Activated CD8-positive, alpha-beta T cell treated with anti-CD3 and anti-CD28 coated beads for 36 hours (primary cell): Measurements from ENCODE around the gene JAKMIP2. TPM values are rescaled to one million over a fixed set of nuclear protein-coding genes. Genes with fewer than 3 reads are reported as not detected.

Experiments
- ATAC-seq: fragments of 200-7000 bp; cut with Tn5 transposase; one replicate; pipeline ENCODE4 v1.10.0; 2021; ENCODE audit warnings: mild to moderate bottlenecking, moderate library complexity
- CTCF ChIA-PET: fragments of 350-600 bp; sonication (Branson Sonifier 250); formaldehyde crosslinking; loops from one replicate; lab custom pipeline; 2021; ENCODE audit warnings: antibody characterized with exemption; lab: Charles Lee
- POLR2A ChIA-PET: fragments of 350-600 bp; sonication (Branson Sonifier 250); formaldehyde crosslinking; loops from one replicate; lab custom pipeline; 2021; ENCODE audit warnings: antibody characterized with exemption; lab: Charles Lee
- DNase-seq: peaks from one replicate; pipeline ENCODE4 v3.0.0-alpha.2; 2020
- H3K27ac Mint-ChIP-seq: one replicate; pipeline ENCODE4 v1.8.0; 2021; ENCODE audit warnings: mild to moderate bottlenecking, mixed read lengths
- H3K27me3 Mint-ChIP-seq: one replicate; pipeline ENCODE4 v1.8.0; 2021; ENCODE audit warnings: mixed read lengths
- H3K36me3 Mint-ChIP-seq: one replicate; pipeline ENCODE4 v1.8.0; 2021; ENCODE audit warnings: low read depth, mixed read lengths
- H3K4me1 Mint-ChIP-seq: one replicate; pipeline ENCODE4 v1.8.0; 2021; ENCODE audit warnings: low read depth, mixed read lengths
- H3K4me3 Mint-ChIP-seq: one replicate; pipeline ENCODE4 v1.8.0; 2021; ENCODE audit warnings: mild to moderate bottlenecking, moderate library complexity, mixed read lengths
- H3K9me3 Mint-ChIP-seq: one replicate; pipeline ENCODE4 v1.8.0; 2021; ENCODE audit warnings: mixed read lengths
- intact Hi-C: fragments of 100-400 bp; cut with micrococcal nuclease; formaldehyde crosslinking; loops from one replicate; pipeline ENCODE4 v1.10.0; 2022
- total RNA-seq, 2 experiments: library from RNA; stranded (reverse); gene quantifications; one replicate each; pipeline ENCODE4 v1.2.3, GENCODE V29; 2021
- TF ChIP-seq, protein P1 (sequence below): fragments of 200-600 bp; IDR thresholded peaks from one replicate; pipeline ENCODE4 v1.8.0; 2022; ENCODE audit warnings: antibody characterized with exemption, mild to moderate bottlenecking

JAKMIP2 gene
- total RNA-seq, 2 experiments from 2014 or later, result 2.6 to 3.2 TPM

DNA sequence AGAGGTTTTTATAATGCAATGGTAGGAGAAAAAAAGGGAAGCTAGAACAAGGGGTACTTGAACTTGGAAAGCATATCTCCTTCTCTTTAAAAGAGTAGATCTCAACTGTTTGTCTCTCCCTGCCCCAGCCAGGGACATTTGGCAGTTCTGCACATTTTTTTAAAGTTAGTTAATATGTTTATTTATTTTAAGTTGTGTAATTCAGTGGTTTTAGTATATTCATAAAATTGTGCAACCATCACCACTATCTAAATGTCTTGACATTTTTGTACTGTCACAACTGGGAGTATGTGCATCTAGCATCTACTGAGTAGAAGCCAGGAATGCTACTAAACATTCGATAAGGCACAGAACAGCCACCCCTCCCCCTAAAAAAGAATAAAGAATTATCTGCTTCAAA lies 169.2 kb downstream of the JAKMIP2 start:
- ChIA-PET CTCF (no interaction called here), POLR2A (no interaction called here)
- TF ChIP-seq, protein P1, sequence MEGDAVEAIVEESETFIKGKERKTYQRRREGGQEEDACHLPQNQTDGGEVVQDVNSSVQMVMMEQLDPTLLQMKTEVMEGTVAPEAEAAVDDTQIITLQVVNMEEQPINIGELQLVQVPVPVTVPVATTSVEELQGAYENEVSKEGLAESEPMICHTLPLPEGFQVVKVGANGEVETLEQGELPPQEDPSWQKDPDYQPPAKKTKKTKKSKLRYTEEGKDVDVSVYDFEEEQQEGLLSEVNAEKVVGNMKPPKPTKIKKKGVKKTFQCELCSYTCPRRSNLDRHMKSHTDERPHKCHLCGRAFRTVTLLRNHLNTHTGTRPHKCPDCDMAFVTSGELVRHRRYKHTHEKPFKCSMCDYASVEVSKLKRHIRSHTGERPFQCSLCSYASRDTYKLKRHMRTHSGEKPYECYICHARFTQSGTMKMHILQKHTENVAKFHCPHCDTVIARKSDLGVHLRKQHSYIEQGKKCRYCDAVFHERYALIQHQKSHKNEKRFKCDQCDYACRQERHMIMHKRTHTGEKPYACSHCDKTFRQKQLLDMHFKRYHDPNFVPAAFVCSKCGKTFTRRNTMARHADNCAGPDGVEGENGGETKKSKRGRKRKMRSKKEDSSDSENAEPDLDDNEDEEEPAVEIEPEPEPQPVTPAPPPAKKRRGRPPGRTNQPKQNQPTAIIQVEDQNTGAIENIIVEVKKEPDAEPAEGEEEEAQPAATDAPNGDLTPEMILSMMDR, result no peak
- Mint-ChIP-seq H3K4me3 (no peak overlapping the region), H3K4me1 (no peaks in the 10 kb centered on the region), H3K9me3 (no peaks in the 10 kb centered on the region), H3K27ac (no peak overlapping the region), H3K27me3 (no peaks in the 10 kb centered on the region), H3K36me3 (peaks cover 17% of the 10 kb centered on the region)
- intact Hi-C loops, result no loop called here
- ATAC-seq (no peak), DNase-seq (no peak)

DNA sequence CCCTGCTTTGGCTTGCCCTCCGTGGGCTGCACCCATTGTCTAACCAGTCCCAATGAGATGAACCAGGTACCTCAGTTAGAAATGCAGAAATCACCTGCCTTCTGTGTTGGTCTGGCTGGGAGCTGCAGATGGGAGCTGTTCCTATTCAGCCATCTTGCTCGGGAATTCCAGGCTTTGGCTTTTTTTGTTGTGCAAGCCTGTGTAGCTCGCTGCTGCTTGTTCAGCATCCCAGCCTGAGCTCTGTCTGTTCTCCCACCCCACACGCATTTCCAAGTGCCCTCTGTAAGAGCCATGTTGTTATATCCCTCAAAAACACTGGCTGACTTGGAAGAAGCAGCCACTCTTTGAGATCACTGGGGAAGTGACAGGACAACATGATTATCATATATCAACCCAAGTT lies 171.0 kb downstream of the JAKMIP2 start:
- intact Hi-C loops, result no loop called here
- Mint-ChIP-seq H3K4me3 (no peak overlapping the region), H3K9me3 (no peaks in the 10 kb centered on the region), H3K27ac (no peak overlapping the region), H3K4me1 (no peaks in the 10 kb centered on the region), H3K27me3 (no peaks in the 10 kb centered on the region), H3K36me3 (peaks cover 13% of the 10 kb centered on the region)
- CTCF ChIA-PET, result no interaction called here
- POLR2A ChIA-PET, result no interaction called here
- TF ChIP-seq, protein P1, result no peak
- DNase-seq (no peak), ATAC-seq (no peak)

DNA sequence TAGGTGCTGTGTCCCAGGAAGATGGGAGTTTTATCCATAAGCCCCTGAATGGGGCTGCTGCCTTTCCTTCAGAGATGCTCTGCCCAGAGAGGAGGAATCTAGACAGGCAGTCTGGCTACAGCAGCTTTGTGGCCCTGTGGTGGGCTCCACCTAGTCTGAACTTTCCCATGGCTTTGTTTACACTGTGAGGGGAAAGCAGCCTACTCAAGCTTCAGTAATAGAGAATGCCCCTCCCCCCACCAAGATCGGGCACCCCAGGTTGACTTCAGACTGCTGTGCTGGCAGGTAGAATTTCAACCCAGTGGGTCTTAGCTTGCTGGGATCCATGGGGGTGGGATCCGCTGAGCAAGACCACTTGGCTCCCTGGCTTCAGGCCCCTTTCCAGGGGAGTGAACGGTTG lies 171.7 kb downstream of the JAKMIP2 start:
- ATAC-seq, result no peak

DNA sequence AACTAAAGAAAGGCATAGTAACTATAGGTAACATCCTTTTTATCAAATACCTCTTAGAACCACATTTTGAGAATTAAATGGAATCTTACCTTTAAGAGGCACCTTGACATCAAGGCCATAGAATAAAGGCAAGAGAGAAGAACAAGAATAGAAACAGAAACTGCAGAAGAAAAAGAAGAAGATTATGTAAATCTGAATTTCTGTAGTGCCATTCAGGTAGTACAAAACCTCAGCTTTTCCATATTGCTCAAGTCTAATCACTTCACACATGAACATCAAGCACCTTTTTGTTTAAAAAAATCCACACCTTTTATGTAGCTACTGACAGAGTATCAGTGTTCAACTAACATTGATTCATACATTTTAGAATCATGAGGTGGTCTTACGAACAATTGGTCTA lies 180.9 kb downstream of the JAKMIP2 start:
- CTCF ChIA-PET, result interaction anchor here (1.2 kb wide), 1 partner anchor 26 kb away, joined by 3 read pairs; no protein-coding TSS in a partner anchor
- POLR2A ChIA-PET, result no interaction called here

More for the DNA sequence above, 171.7 kb downstream of the JAKMIP2 start:
- Mint-ChIP-seq H3K9me3 (no peaks in the 10 kb centered on the region), H3K4me1 (no peaks in the 10 kb centered on the region), H3K4me3 (no peak overlapping the region), H3K36me3 (peaks cover 13% of the 10 kb centered on the region), H3K27ac (no peak overlapping the region), H3K27me3 (no peaks in the 10 kb centered on the region)
- TF ChIP-seq, protein P1, result no peak
- DNase-seq, result no peak
- intact Hi-C loops, result no loop called here
- CTCF ChIA-PET, result no interaction called here
- POLR2A ChIA-PET, result no interaction called here

DNA sequence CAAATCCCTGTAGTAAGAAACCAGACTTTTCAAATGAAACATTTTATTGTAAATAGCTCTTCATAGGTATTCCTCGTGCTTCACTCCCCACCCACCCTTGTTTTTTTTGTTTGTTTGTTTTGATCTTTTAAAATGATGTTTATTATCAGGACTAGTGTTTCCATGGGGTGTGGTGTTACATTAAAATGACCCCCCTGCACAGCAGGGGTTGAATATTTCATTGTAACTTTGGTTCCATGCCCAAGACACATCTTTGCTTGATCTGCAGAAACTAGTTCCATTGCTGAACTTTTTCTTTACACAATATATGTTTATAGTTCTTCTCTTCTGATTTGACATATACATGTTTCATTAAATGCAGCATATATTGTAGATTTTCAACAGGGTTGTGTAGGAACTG lies 191.4 kb downstream of the JAKMIP2 start:
- TF ChIP-seq, protein P1, result no peak
- POLR2A ChIA-PET, result no interaction called here
- ATAC-seq (no peak), DNase-seq (no peak)
- no peak overlapping the region for H3K27ac Mint-ChIP-seq
- CTCF ChIA-PET, result interaction anchor here (1.1 to 1.4 kb wide), 2 partner anchors 14 to 232 kb away, joined by 3 to 4 read pairs; no protein-coding TSS in a partner anchor
- no peaks in the 10 kb centered on the region for H3K4me1 Mint-ChIP-seq
- intact Hi-C loops, result no loop called here
- peaks cover 2% of the 10 kb centered on the region for H3K9me3 Mint-ChIP-seq
- no peak overlapping the region for H3K4me3 Mint-ChIP-seq
- no peaks in the 10 kb centered on the region for H3K27me3 Mint-ChIP-seq
- peaks cover 2% of the 10 kb centered on the region for H3K36me3 Mint-ChIP-seq

More for the DNA sequence above, 180.9 kb downstream of the JAKMIP2 start:
- intact Hi-C loops, result no loop called here
- Mint-ChIP-seq H3K27me3 (no peaks in the 10 kb centered on the region), H3K36me3 (no peaks in the 10 kb centered on the region), H3K4me3 (no peak overlapping the region), H3K27ac (no peak overlapping the region), H3K9me3 (no peaks in the 10 kb centered on the region), H3K4me1 (no peaks in the 10 kb centered on the region)
- TF ChIP-seq, protein P1, result no peak
- DNase-seq (no peak), ATAC-seq (no peak)
